Neural cell (in vitro differentiated cells): ENCODE measurements around the gene LPCAT1.

Experiments
- POLR2AphosphoS5 ChIP-seq: IDR thresholded peaks from 2 replicates; pipeline ENCODE4 v1.6.1; 2012
- TF ChIP-seq, protein P1 (sequence below): fragments of 450-650 bp; IDR thresholded peaks from 2 replicates; pipeline ENCODE4 v1.5.1; 2014; ENCODE audit warnings: antibody characterized with exemption, mild to moderate bottlenecking, moderate library complexity; ENCODE audit not compliant: poor library complexity, severe bottlenecking

DNA sequence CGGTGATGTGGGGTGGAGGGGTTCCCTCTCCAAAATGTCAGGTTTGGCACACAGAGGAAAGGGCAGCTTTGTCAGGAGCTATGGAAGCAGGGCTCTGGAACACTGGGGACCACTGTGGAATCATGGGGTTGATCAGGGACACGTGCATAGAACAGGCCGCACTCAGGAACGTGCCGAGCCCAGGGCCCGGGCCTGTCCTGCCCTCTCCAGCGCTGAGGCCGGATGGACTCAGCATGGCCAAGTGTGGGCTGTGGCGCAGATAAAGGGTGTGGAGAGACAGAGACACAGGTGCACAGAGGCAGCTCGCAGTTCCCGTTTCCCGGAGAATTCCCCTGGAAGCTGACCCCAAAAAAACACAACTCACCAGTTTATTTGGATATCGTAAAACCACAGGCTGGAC lies 40.7 kb downstream of the LPCAT1 start:
- TF ChIP-seq, protein P1, sequence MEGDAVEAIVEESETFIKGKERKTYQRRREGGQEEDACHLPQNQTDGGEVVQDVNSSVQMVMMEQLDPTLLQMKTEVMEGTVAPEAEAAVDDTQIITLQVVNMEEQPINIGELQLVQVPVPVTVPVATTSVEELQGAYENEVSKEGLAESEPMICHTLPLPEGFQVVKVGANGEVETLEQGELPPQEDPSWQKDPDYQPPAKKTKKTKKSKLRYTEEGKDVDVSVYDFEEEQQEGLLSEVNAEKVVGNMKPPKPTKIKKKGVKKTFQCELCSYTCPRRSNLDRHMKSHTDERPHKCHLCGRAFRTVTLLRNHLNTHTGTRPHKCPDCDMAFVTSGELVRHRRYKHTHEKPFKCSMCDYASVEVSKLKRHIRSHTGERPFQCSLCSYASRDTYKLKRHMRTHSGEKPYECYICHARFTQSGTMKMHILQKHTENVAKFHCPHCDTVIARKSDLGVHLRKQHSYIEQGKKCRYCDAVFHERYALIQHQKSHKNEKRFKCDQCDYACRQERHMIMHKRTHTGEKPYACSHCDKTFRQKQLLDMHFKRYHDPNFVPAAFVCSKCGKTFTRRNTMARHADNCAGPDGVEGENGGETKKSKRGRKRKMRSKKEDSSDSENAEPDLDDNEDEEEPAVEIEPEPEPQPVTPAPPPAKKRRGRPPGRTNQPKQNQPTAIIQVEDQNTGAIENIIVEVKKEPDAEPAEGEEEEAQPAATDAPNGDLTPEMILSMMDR = no peak
- no peak for TF ChIP-seq POLR2AphosphoS5
